Frontal cortex (tissue), 4 donors: ENCODE results near the gene AACS. TPM values are rescaled to one million over a fixed set of nuclear protein-coding genes. Genes with fewer than 3 reads are reported as not detected.
"Not testable (repeated sequence)": the region's sequence is repeated elsewhere in the genome, so short reads cannot be mapped to it uniquely, and the experiment has no call there.

Experiments used
- DNase-seq, 2 donors: peaks; one replicate each; pipeline ENCODE4 v3.0.0; 2012; ENCODE audit warnings: low spot score in 2 of 2
- FAIRE-seq: peaks from 2 replicates; lab custom pipeline; 2012; peaks lifted over from hg19 to GRCh38; lab: Jason Lieb, UNC
- total RNA-seq: library from RNA; depleted of rRNA; stranded (reverse); fragments of >200 nt; gene quantifications from one replicate; pipeline ENCODE4 v1.2.3, GENCODE V29; 2014
- donor health status: control.
- donor health status: control.
- donor health status: control.

Gene AACS
- total RNA-seq, 1 donor from 2014 or later: 28.1 TPM

DNA sequence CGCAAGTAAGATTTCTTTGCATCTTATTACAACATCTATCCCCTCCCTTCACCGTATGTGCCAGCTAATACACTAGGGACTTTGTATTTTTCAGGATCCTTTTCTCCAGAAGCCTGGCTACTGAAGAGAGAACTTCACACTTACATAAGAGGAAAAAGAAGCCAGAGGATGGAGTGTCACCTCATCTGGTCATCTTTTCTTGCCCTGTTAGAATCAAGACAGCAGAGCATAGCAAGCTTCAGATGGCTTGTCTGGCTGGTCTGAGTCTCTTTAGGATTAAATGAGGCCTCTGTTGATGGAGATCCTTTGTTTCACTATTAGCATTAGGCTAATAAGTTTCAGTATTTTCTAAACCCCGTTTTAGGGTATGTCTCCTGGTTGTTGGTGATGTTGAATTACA is 14.4 kb upstream of the AACS start:
- no peak for DNase-seq
- no peak for FAIRE-seq

DNA sequence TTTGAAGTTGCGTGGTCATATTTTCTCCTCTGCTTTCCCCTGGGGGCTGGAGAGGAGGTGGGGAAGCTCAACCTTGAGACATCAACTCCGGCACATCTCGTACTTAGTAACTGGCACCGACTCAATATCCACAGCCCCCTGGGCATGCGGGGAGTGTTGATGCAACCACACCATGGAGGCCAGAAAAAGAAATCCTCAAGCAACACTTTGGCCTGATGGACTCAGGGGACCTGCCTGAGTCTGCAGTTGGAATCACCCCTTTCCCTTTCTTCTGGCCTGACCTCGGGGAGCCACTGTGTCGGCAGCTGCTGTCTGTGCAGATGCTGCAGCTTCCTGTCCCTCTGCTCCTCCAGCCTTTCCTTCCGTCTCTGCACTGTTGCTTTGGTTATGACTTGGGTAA is 11.4 kb upstream of the AACS start:
- DNase-seq (no peak), FAIRE-seq (no peak)

DNA sequence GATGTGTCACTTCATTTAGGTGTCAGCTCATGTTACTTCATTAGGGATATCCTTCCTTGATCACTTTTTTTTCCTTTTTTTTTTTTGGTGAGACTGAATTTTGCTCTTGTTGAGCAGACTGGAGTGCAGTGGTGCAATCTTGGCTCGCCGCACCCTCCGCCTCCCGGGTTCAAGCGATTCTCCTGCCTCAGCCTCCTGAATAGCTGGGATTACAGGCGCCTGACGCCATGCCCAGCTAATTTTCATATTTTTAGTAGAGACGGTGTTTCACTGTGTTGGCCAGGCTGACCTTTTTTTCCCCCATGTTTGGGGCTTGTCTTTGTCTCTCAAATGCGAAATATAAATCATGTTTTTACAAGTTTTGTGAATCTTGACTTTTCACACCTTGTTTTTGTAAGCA is 9.6 kb upstream of the AACS start:
- no peak for FAIRE-seq

DNA sequence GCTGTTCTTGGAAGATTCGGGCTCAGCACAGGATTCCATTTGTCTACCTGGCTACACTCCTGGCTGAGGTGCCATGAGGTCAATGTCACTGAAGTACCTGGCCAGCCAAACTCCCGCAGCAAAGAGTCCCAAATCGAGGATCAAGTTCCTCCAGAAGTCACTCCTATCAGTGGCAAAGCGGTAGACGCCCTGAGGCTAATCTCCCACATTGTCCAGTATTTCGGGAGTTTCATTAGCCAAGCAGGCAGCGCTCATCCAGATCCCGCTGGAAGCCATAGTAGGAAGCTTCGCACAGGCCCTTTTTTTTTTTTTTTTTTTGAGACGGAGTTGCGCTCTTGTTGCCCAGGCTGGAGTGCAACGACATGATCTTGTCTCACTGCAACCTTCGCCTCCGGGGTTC is 8.9 kb upstream of the AACS start:
- FAIRE-seq: no peak
- DNase-seq: no peak

More for the DNA sequence above, 9.6 kb upstream of the AACS start:
- DNase-seq: no peak

DNA sequence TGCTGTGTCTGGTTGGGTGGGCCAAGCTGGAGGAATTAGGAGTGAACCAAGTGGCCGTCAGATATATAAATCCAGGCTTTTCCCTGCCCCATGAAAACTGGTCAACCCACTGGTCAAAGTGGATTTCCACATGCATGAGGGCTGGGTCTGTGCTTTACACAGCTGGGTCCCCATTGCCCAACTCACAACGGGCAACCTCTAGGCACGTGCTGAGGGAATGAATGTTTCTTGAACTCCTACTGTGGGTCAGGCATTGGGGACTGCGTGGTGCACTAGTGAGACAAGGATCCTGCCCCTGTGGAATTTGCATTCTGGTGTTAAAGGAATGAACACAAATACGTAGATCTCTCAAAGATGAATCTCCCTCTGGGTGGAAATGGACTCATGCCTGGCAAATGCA is 7.5 kb upstream of the AACS start:
- DNase-seq (no peak), FAIRE-seq (no peak)

DNA sequence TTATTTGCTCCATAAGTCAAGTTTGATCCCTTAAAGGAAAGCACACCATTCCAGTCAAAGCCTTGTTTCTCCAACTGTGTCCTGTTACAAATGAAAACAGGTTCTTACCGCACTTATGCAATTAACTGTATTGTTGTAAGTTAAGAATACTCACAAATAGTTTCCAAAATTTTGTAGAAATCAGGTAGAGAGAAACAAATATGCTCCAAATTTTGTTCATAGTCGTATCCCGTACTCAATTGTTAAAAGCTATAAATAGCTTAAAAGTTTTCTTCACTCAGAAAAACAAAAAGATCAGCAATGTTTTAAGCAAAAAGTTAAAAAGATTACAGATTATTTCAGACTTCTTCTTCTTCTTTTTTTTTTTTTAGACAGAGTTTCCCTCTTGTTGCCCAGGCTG is 4.0 kb upstream of the AACS start:
- FAIRE-seq (no peak), DNase-seq (no peak)

DNA sequence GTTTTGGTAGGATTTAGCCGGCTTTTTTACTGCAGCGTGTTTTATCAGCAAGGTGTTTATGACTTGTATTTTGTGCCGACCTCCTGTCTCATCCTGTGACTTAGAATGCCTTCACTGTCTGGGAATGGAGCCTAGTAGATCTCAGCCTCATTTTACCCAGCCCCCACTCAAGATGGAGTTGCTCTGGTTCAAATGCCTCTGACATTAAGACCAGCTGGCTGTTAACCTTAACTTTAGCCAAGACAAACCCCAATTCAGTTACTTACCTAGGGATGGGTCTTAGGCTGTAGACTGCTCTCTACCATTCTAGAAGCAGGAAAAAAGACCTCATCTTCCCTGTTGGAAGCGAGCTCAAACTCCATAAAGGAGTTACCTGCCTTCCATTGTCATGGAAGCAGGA is 1.7 kb upstream of the AACS start:
- DNase-seq, FAIRE-seq: not testable (repeated sequence)

DNA sequence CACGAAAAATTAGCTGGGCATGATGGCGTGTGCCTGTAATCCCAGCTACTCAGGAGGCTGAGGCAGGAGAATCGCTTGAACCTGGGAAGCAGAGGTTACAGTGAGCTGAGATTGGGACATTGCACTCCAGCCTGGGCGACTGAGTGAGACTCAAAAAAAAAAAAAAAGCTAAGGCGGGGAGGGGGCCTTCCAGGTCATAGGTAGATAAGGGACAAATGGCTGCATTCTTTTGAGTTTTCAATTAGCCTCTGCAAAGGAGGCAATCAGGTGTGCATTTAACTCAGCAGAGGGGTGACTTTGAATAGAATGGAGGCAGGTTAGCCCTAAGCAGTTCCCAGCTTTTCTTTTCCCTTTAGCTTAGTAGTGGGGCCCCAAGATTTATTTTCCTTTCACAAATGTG is 743 bp upstream of the AACS start:
- FAIRE-seq (no peak), DNase-seq (no peak)

DNA sequence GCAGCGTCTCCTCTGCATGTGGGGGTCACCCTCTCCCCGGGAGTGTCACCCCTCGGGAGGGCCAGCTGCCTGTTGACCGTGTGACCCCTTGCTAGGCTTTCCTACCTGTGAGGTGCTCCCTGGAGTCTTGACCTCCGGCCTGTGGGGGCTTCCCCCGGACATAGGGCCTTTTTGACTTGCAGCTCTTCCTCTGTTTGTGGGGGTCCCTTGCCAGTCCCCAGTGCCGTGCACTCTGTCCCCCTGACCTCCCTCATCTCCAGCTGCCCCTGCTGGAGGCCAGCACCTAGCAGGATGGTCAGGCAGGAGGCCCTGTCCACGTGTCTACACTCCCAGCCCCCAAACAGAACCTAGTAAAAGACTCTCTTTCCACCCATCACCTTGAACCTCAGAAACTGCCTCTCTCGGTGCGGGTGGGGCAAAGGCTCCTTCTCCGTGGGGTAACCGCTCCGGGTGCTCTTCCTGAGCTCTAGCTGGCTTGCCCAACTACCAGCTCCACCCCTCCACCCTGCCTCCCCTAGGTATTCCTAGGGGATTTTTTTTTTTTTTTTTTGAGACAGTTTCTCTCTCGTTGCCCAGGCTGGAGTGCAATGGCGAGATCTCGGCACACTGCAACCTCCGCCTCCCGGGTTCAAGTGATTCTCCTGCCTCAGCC is 810 bp downstream of the AACS start:
- FAIRE-seq (no peak), DNase-seq (no peak)

DNA sequence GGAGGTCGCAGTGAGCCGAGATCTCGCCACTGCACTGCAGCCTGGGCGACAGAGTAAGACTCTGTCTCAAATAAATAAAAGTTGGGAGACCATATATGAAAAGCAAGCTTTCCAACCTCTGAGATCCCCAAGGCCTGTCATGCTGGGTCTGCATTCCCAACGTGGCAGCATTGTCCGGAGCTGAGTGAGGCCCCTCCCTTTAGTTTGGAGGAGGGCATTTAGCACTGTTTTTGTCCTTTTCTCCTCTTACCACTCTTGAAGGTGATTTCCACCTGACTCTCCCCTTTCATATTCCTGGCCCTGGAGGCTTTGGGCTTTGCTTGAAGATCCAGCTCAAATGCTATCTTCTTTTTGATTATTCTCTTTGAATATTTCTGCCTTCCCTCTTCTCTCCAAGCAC is 3.2 kb downstream of the AACS start:
- no peak for DNase-seq
- no peak for FAIRE-seq

DNA sequence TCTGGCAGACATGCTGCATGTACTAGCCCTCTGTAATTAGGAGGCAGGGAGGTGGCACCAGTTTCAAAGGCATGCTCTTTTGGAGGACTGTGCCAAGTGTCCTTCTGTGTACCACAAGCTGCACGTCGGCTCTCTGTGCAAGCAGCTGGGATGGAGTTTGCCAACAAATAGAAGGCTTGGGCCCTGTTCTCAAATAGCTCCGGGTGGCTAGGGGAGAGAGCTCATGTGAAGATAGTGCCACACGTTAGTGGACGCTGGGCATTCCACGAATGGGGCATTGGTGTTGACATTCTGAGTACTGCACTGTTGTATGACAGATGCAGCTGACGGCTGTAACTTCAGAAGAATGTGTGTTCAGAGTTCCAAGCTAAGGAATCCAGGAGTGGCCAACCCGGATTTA is 4.4 kb downstream of the AACS start:
- no peak for FAIRE-seq
- DNase-seq: no peak

DNA sequence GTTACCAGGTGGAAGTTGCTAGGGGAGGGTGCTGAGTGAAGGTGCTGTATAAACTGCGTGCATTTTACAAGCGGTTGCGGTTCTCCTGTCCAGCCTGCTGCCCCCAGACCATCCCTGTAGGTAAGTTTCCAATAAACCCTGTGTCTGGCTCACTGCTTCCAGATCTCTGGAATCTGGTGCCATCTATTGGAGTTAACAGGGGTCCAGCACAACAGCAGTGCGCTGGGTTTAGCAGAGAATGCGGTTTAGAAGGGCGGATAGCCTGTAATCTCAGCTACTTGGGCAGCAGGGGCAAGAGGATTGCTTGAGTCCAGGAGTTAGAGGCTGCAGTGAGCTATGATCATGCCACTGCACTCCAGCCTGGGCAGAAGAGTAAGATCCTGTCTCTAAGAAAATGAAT is 4.9 kb downstream of the AACS start:
- FAIRE-seq: no peak
- DNase-seq: no peak

DNA sequence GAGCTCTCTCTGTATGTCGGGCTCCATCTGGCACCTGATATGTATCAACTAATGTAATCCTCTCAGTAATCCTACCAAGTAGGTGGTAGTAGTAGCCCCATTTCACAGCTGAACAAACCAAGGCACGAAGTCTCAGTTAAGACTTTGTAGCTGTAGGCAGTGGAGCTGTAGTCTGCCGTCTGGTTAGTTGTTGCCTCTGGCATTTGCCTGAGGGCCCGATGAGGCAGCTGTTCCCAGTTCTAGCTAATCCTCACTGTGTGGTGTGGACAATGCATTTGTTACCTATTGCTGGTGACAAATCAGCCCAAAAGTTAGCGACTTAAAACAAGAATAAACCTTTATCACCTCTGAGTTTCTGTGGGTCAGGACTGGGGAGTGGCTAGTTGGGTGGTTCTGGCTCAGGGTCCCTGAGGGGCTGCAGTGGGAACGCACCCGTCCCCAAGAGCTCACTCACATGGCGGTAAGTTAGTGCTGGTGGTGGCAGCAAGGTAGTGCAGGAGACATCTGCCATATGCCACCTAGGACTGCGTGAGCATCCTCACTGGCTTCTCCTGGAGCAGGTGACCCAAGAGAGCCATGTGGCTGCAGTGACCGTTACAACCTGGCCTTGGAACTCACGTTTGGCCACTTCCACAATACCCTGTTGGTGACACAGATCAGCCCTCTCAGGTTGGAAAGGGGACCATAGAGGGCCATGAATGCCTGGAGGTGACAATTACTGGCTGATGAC is 5.6 kb downstream of the AACS start:
- no peak for DNase-seq
- FAIRE-seq: no peak

DNA sequence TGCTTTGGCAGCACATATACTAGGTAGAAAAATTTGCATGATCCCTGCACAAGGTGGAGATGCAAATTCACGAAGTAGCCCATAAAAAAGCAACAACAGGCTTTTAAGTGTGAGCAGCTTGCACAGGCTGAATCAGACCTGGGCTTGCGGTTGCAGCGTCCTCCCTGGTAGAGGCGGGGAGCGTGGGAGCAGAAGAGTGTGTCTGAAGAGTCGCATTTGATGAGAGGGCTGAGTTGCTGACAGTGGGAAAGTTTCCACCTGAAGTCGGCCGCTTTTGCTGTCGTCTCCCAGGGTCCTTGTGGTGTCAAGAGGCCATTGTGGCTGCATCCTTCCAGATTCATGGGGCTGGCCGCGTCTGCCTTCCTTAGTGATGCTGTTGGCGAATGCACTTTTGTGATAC is 6.2 kb downstream of the AACS start:
- DNase-seq: no peak
- no peak for FAIRE-seq

DNA sequence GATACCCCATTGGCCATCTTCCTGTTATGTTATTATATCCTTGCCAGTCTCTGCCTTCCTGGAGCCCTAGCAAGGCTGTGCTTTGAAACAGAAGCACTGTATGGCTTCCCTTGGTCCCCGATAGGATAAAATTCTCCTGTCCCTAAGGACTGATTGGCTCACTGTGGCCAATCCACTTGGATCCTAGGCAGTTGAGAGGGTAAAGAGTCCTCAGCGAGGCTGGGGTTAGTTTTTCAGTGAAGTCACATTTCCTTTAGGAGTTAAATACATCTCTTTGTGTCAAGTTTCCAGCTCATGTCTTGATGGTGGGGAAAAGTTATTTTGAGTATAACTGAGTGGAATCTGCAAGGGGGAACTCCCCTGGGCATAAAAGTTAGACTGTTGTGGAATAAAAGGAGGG is 7.3 kb downstream of the AACS start:
- DNase-seq (no peak), FAIRE-seq (no peak)

DNA sequence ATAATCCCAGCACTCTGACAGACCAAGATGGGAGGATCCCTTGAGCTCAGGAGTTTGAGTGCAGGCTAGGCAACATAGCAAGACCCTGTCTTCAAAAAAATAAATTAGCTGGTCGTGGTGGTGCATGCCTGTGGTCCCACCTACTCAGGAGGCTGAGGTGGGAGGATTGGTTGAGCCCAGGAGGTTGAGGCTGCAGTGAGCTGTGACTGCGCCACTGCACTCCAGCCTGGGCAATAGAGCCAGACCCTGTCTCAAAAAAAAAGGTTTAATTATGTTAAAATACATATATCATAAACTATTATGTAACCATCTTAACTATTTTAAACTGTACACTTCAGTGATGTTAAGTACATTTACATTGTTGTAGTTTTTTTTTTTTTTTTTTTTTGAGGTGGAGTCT is 9.1 kb downstream of the AACS start:
- FAIRE-seq, DNase-seq: not testable (repeated sequence)

DNA sequence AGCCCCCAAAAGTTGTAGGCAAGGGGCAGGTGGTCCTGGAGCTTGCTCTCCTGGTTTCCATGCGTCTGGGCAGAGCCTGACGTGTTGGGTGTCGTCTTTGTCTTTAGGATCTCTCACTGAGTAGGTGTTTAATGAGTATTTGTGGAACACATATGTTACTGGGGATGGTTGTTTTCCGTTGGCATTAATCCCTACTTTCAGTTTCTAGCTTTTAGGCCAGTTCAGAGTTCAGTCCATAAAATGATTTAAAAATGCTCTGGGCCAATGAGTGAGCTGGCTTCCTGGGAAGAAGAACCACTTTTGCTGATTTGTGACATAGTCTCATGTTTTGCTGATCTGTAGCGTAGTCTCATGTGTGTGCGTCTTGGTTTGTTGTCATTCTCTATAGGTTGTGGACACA is 10.9 kb downstream of the AACS start:
- no peak for DNase-seq
- no peak for FAIRE-seq

DNA sequence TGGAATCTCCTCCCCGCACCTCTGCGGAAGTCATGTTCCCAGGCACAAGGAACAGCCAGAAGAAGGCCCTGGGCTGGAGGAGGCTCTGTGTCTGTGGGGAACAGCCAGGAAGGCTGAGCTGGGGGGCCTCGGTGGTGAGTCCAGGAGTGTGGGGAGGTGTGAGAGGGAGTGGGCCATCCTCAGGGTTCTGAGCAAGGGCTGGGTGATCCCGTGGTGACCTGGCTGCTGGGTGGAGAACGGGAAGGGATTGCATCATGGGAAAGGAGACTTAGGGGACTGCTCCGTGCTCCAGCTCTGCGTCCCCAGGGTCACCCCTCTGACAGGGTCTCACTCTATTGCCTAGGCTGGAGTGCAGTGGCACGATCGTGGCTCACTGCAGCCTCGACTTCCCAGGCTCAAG is 13.8 kb downstream of the AACS start:
- FAIRE-seq (no peak), DNase-seq (no peak)

DNA sequence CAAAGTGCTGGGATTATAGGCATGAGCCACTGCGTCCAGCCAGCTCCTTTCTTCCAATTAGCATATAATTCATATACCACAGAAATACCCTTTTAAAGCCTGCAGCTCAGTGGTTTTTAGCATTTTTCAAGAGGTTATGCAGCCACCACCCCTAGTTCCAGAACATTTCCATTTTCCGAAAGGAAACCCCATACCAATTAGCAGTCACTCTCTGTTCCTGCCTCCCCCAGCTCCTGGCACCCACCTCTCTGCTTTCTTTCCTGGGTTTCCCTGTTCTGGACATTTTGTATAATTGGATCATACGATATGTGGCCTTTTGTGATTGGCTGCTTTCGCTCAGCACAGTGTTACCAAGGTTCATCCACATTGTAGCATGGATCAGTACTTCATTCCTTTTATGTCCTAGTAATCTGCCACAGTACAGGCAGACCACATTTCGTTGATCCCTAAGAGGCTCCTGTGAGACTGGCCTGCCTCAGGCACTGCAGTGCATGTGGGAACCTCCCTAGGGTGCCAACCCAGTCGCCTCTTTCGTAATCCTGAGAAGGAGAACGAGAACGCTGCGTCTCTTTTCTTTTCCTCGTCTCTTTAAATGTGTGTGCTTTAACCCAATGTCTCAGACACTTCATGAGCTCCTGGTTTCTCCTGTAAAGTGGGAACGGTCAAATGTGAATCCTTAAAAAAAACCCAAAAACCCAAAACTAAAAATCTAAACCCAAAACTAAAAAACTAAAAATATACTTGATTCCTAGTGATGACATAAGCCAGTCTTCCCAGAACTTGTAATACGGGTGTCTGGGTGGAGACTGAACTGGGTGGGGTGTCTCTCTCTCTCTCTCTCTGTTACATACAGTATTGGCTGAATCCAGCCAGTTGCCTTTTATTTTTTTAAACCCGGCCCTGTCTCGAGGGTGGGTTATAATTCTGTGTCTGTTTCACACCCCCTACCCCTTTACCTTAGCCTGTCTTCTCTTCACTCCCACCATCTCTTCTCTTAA is 14.7 kb downstream of the AACS start:
- no peak for DNase-seq

DNA sequence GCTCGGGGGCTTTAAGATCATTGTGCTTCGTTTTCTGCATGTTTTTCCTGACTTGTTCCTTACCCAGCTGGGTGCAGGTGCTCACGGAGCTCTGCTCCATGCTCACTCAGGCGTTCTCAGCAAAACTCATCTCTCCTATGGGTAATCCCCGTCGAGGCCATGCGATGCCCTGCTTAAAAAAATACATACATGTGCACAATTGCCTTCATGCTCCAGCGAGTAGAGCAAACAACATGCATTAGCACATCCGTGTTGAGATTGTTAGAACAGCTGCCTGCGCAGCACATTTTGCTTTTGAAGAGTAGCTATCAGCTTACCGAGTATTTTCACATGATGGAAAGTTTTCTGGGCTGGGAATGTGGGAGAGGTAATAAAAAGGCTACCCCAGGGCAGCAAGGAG is 16.2 kb downstream of the AACS start:
- FAIRE-seq (no peak), DNase-seq (no peak)

More for the DNA sequence above, 14.7 kb downstream of the AACS start:
- FAIRE-seq: no peak

DNA sequence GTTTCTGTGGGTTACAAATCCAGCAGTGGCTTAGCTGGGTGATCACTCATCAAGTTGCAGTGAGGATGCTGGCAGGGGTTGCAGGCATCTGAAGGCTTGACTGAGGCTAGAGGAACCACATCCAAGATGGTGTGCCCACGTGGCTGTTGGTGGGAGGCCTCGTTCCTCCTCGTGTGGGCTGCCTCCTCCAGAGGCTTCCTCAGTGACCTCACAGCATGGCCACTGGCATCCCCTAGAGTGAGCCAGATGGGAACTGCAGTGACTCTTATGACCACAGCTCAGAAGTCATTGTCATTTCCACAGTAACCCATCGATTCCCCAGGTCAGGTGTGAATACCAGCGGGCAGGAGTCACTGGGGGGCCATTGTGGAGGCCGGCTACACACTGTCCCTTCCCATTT is 17.8 kb downstream of the AACS start:
- FAIRE-seq (no peak), DNase-seq (no peak)
